Endodermal cell (in vitro differentiated cells): ENCODE measurements around the gene MYLIP. TPM values are rescaled to one million over a fixed set of nuclear protein-coding genes. Genes with fewer than 3 reads are reported as not detected.

Experiments used
- DNase-seq: peaks from one replicate; pipeline ENCODE4 v3.0.0-alpha.2; 2017
- H3K27ac ChIP-seq: 2 replicates; pipeline ENCODE4 v1.5.1; 2013; ENCODE audit warnings: mild to moderate bottlenecking, low read depth, low read length, moderate library complexity
- H3K27me3 ChIP-seq: 2 replicates; pipeline ENCODE4 v1.6.1; 2013; ENCODE audit warnings: mild to moderate bottlenecking, low read length, moderate library complexity; ENCODE audit not compliant: insufficient read depth, control insufficient read depth, poor library complexity, severe bottlenecking
- H3K36me3 ChIP-seq: 2 replicates; pipeline ENCODE4 v1.7.0; 2013; ENCODE audit warnings: mild to moderate bottlenecking, low read length, moderate library complexity; ENCODE audit not compliant: control insufficient read depth, insufficient read depth
- H3K4me1 ChIP-seq: one replicate; pipeline ENCODE4 v1.7.0; 2013; ENCODE audit warnings: low read length; ENCODE audit not compliant: control insufficient read depth, insufficient read depth
- H3K4me3 ChIP-seq: 2 replicates; pipeline ENCODE4 v1.5.1; 2013; ENCODE audit warnings: mild to moderate bottlenecking, low read length, moderate library complexity
- H3K9ac ChIP-seq: 2 replicates; pipeline ENCODE4 v1.6.1; 2013; ENCODE audit warnings: mild to moderate bottlenecking, low read length, moderate library complexity; ENCODE audit not compliant: poor library complexity, severe bottlenecking; ENCODE audit errors: extremely low read depth
- H3K9me3 ChIP-seq: 2 replicates; pipeline ENCODE4 v1.6.1; 2013; ENCODE audit warnings: mild to moderate bottlenecking, low read length, moderate library complexity; ENCODE audit not compliant: control insufficient read depth
- H3K27ac Mint-ChIP-seq: 2 replicates; pipeline ENCODE4 v1.8.0; 2020; ENCODE audit warnings: mixed read lengths
- H3K27me3 Mint-ChIP-seq: 2 replicates; pipeline ENCODE4 v1.8.0; 2021; ENCODE audit warnings: mild to moderate bottlenecking, mixed read lengths; ENCODE audit not compliant: insufficient read depth
- H3K36me3 Mint-ChIP-seq: 2 replicates; pipeline ENCODE4 v1.8.0; 2020; ENCODE audit warnings: low read depth, mixed read lengths
- H3K4me1 Mint-ChIP-seq: 2 replicates; pipeline ENCODE4 v1.8.0; 2020; ENCODE audit warnings: mixed read lengths
- H3K4me3 Mint-ChIP-seq: 2 replicates; pipeline ENCODE4 v1.8.0; 2020; ENCODE audit warnings: mild to moderate bottlenecking, moderate library complexity, mixed read lengths
- H3K9me3 Mint-ChIP-seq: 2 replicates; pipeline ENCODE4 v1.8.0; 2020; ENCODE audit warnings: mild to moderate bottlenecking, mixed read lengths
- WGBS, 2 experiments: methylation state at CpG; one replicate each; pipeline versions ENCODE4 v1.1.5 to v1.1.7; 2013; ENCODE audit warnings: missing lambda C conversion rate in 2 of 2, mixed read lengths in 1 of 2; ENCODE audit not compliant: insufficient coverage in 1 of 2, insufficient read length in 1 of 2; 5-methylcytosine and 5-hydroxymethylcytosine counted together
- total RNA-seq, 2 donors: library from RNA; stranded (reverse); fragmentation: NEBNext Ultra II Directional in 1 of 2; extraction: Animal tissue kit (Norgen Biotek cat#: 25700) in 1 of 2; gene quantifications; 2 replicates in 1 of 2; 3 replicates in 1 of 2; pipeline ENCODE4 v1.2.1, GENCODE V29; 2021
- TF ChIP-seq, protein P1 (sequence below): fragments of 200-600 bp; sonication (generic); conservative IDR thresholded peaks from 2 replicates; pipeline ENCODE4 v1.5.0; 2021; ENCODE audit warnings: antibody characterized with exemption, mild to moderate bottlenecking

Gene MYLIP
- total RNA-seq, 2 donors from 2014 or later: 25.8 to 30.2 TPM

DNA sequence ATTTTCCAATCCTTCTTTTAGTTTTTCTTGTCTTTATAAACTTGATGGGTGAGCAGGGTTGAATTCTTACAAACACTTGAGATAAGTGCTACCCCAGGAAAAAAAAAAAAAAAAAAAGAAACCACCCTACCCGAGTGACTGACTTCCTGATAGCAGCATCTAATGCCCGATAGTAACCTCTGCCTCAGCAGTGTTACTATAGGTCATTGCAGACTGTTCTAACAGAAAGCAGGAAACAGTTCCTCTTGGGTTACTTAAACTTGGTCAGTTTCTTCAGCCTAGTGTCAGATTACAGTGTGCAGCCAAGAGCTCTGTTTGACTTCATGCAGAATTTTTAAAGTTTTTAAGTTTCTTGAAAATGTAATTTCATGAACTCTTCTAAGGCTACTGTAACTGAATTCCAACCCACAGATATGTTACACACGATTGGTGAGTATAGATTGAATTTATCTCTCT is 2.1 kb downstream of the MYLIP start:
- Mint-ChIP-seq H3K4me3 (peak overlapping the region; percentile 86), H3K9me3 (no peaks in the 10 kb centered on the region), H3K27ac (peak overlapping the region; percentile 93), H3K36me3 (peaks cover 10% of the 10 kb centered on the region), H3K4me1 (peaks cover 35% of the 10 kb centered on the region), H3K27me3 (peaks cover 2% of the 10 kb centered on the region)
- peaks cover 10% of the 10 kb centered on the region for H3K36me3 ChIP-seq
- no peaks in the 10 kb centered on the region for H3K9me3 ChIP-seq
- H3K4me1 ChIP-seq: peaks cover 21% of the 10 kb centered on the region
- 45 to 57% methylated on average over 3 of the region's 3 CpGs for WGBS, 2 experiments
- DNase-seq: no peak
- TF ChIP-seq, protein P1, sequence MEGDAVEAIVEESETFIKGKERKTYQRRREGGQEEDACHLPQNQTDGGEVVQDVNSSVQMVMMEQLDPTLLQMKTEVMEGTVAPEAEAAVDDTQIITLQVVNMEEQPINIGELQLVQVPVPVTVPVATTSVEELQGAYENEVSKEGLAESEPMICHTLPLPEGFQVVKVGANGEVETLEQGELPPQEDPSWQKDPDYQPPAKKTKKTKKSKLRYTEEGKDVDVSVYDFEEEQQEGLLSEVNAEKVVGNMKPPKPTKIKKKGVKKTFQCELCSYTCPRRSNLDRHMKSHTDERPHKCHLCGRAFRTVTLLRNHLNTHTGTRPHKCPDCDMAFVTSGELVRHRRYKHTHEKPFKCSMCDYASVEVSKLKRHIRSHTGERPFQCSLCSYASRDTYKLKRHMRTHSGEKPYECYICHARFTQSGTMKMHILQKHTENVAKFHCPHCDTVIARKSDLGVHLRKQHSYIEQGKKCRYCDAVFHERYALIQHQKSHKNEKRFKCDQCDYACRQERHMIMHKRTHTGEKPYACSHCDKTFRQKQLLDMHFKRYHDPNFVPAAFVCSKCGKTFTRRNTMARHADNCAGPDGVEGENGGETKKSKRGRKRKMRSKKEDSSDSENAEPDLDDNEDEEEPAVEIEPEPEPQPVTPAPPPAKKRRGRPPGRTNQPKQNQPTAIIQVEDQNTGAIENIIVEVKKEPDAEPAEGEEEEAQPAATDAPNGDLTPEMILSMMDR: no peak
- H3K9ac ChIP-seq: peak overlapping the region; percentile 76
- peak overlapping the region; percentile 83 for H3K4me3 ChIP-seq
- no peaks in the 10 kb centered on the region for H3K27me3 ChIP-seq
- no peak overlapping the region for H3K27ac ChIP-seq

DNA sequence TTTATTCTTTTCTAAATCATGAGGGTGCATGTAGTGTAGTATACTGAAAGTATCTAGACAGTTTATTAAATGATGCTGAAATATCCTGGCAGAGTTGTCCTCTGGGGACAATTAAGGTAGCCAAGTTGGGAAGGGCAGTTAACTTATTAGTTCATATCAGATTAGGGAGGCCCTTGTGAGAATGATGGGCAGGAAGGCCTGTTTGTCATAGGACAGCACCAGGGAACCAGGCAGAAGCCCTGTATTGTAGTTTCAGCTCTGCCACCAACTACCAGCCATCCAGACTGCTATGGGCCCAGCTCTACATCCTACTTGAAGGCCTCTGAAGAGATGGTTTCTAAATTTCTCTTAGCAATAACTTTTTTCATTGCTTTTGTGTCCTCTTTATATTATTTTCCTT is 4.0 kb downstream of the MYLIP start:
- no peaks in the 10 kb centered on the region for H3K9me3 Mint-ChIP-seq
- Histone ChIP-seq H3K4me3 (peak overlapping the region; percentile 83), H3K27me3 (no peaks in the 10 kb centered on the region), H3K27ac (no peak overlapping the region), H3K9ac (no peak overlapping the region), H3K9me3 (no peaks in the 10 kb centered on the region), H3K4me1 (peaks cover 21% of the 10 kb centered on the region), H3K36me3 (peaks cover 10% of the 10 kb centered on the region)
- no peak for DNase-seq
- H3K36me3 Mint-ChIP-seq: peaks cover 19% of the 10 kb centered on the region
- TF ChIP-seq, protein P1: no peak
- peaks cover 42% of the 10 kb centered on the region for H3K4me1 Mint-ChIP-seq
- H3K4me3 Mint-ChIP-seq: no peak overlapping the region
- H3K27ac Mint-ChIP-seq: no peak overlapping the region
- peaks cover 2% of the 10 kb centered on the region for H3K27me3 Mint-ChIP-seq

DNA sequence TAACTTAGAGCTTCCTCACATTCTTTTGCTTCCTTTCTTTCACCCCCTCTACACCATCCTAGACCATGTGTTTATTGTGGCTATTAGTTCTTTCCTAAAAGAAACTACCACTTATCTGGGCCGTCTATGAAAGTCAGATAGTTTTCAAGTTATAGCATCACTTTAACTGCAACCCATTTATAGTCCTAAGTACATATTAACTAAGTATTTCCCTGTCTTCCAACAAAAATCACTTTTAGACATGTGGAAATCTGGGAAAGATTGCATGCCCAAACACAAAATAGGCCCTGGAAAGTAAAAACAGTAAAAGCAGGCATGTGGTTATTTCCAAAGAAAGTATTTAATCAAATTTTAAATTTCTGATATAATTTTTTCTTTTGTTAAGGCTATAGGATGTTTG is 5.5 kb downstream of the MYLIP start:
- no peaks in the 10 kb centered on the region for H3K27me3 ChIP-seq
- no peaks in the 10 kb centered on the region for H3K9me3 Mint-ChIP-seq
- DNase-seq: no peak
- H3K9ac ChIP-seq: no peak overlapping the region
- WGBS, 2 experiments: 82 to 100% methylated on average over 1 of the region's 1 CpG
- H3K27ac ChIP-seq: no peak overlapping the region
- TF ChIP-seq, protein P1: no peak
- H3K9me3 ChIP-seq: no peaks in the 10 kb centered on the region
- peaks cover 21% of the 10 kb centered on the region for H3K4me1 ChIP-seq
- H3K4me1 Mint-ChIP-seq: peaks cover 51% of the 10 kb centered on the region
- peaks cover 21% of the 10 kb centered on the region for H3K36me3 Mint-ChIP-seq
- no peak overlapping the region for H3K27ac Mint-ChIP-seq
- H3K36me3 ChIP-seq: peaks cover 10% of the 10 kb centered on the region
- no peak overlapping the region for H3K4me3 ChIP-seq
- H3K27me3 Mint-ChIP-seq: no peaks in the 10 kb centered on the region
- H3K4me3 Mint-ChIP-seq: no peak overlapping the region
